ENCODE results near the gene LEFTY1. TPM values are rescaled to one million over a fixed set of nuclear protein-coding genes. Genes with fewer than 3 reads are reported as not detected.

Gene LEFTY1
- total and polyA plus RNA-seq, 2 of the 4 experiments (the other 2 are of a cell fraction), result not detected

GRCh38 chr1:225918280-225918679 is 29.3 kb upstream of the LEFTY1 start:
- Histone ChIP-seq H2BK120ac (ENCODE audit: low read depth, low read length) (no peak overlapping the region), H3K23ac (ENCODE audit: low read depth, low read length) (no peak overlapping the region), H3K56ac (ENCODE audit: extremely low read depth, insufficient read depth, low read length) (no peak overlapping the region), H4K91ac (ENCODE audit: insufficient read depth, low read depth, low read length) (no peak overlapping the region), H4K5ac (ENCODE audit: low read depth, low read length) (no peak overlapping the region), H3K4me1 (ENCODE audit: control insufficient read depth, insufficient read depth, low read length) (peaks cover 5% of the 10 kb centered on the region; the same call in 1 of the 2 replicates), H3K4me3 (ENCODE audit: insufficient read depth, low read depth, low read length) (no peak overlapping the region), H3K18ac (ENCODE audit: low read depth, low read length) (no peak overlapping the region), H2AFZ (replicated peaks; ENCODE audit: low read length, poor library complexity) (no peak overlapping the region), H3K27ac (ENCODE audit: insufficient read depth, low read length) (no peak overlapping the region), H3K14ac (replicated peaks; ENCODE audit: low read depth, low read length) (no peak overlapping the region), H3K9me1 (ENCODE audit: insufficient read depth, low read length) (peaks cover 20% of the 10 kb centered on the region), H4K8ac (ENCODE audit: low read depth in 2 of 2, low read length in 2 of 2) (no peak overlapping the region), H3K27me3 (ENCODE audit: control insufficient read depth, insufficient read depth, low read length) (no peaks in the 10 kb centered on the region), H2AK5ac (ENCODE audit: low read depth, low read length) (no peak overlapping the region), H4K20me1 (ENCODE audit: insufficient read depth, low read length) (peaks cover 6% of the 10 kb centered on the region), H3K36me3 (ENCODE audit: control insufficient read depth, insufficient read depth, low read length) (peaks cover 32% of the 10 kb centered on the region), H2BK5ac (ENCODE audit: low read depth, low read length, poor library complexity, severe bottlenecking) (no peak overlapping the region), H3K4ac (ENCODE audit: low read depth, low read length) (no peak overlapping the region), H2AK9ac (replicated peaks; ENCODE audit: low read depth, low read length, poor library complexity) (no peak overlapping the region), H3K9me3 (ENCODE audit: control insufficient read depth, insufficient read depth, low read length) (no peaks in the 10 kb centered on the region), H3K79me1 (ENCODE audit: low read depth in 1 of 2, low read length in 2 of 2) (peaks cover 12 to 40% of the 10 kb centered on the region in 2 experiments), H2BK15ac (ENCODE audit: low read depth, low read length) (no peak overlapping the region), H3K9ac (ENCODE audit: low read depth, low read length) (no peak overlapping the region), H2BK20ac (ENCODE audit: low read depth, low read length) (no peak overlapping the region), H3K4me2 (ENCODE audit: low read depth, low read length) (no peak overlapping the region)
- in situ Hi-C loops (cut with MboI; ENCODE audit: low sequenced_read_pairs) (no loop called here), dilution Hi-C loops (cut with HindIII; ENCODE audit: low sequenced_read_pairs, unreplicated experiment) (no loop called here), intact Hi-C loops (cut with micrococcal nuclease) (no loop called here)
- ChIA-PET CTCF (no interaction called here), POLR2A (ENCODE audit: unreplicated experiment) (no interaction called here)
- TF ChIP-seq SMC3 (IDR thresholded peaks at IDR 0.05; ENCODE audit: low read depth, low read length), result no peak
- no TSS peak for BruUV-seq (replicated peaks)
- DNase-seq, result no peak
- WGBS, 2 experiments (ENCODE audit: extremely low coverage in 2 of 2, insufficient read length in 1 of 2), result no CpG with 5 or more reads among the region's 4 CpGs
- no peak for ATAC-seq (ENCODE audit: low read depth)
